Hepatocyte (in vitro differentiated cells): Measurements from ENCODE around the gene MROH2A.

Source experiments
- CTCF ChIP-seq: fragments of 200-600 bp; sonication (generic); IDR thresholded peaks from 2 replicates; pipeline ENCODE4 v1.5.1; 2016; ENCODE audit warnings: antibody characterized with exemption, mild to moderate bottlenecking; ENCODE audit not compliant: poor library complexity
- EZH2 ChIP-seq: fragments of 200-600 bp; sonication (generic); IDR thresholded peaks from 2 replicates; pipeline ENCODE4 v1.6.1; 2016; ENCODE audit warnings: antibody characterized with exemption, mild to moderate bottlenecking, borderline replicate concordance
- EZH2phosphoT487 ChIP-seq: fragments of 200-600 bp; sonication (generic); IDR thresholded peaks from one replicate; pipeline ENCODE4 v1.6.1; 2018; ENCODE audit warnings: antibody characterized with exemption, mild to moderate bottlenecking, low read depth, moderate library complexity; ENCODE audit not compliant: unreplicated experiment, severe bottlenecking

GRCh38 chr2:233811732-233812131 lies 33.6 kb downstream of the MROH2A start:
- TF ChIP-seq CTCF, result no peak
- no peak for TF ChIP-seq EZH2
- TF ChIP-seq EZH2phosphoT487, result no peak
